ENCODE data around the gene PCDHA4.

DNA sequence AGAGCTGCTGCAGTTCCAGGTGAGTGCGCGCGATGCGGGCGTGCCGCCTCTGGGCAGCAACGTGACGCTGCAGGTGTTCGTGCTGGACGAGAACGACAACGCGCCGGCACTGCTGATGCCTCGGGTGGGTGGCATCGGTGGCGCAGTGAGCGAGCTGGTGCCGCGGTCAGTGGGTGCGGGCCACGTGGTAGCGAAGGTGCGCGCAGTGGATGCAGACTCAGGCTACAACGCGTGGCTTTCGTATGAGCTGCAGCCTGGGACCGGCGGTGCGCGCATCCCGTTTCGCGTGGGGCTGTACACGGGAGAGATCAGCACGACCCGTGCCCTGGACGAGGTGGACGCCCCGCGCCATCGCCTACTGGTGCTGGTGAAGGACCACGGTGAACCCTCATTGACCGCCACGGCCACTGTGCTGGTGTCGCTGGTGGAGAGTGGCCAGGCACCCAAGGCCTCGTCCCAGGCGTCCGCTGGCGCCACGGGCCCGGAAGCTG is 4.0 kb upstream of the PCDHA4 start:
- TF ChIP-seq, protein P1, sequence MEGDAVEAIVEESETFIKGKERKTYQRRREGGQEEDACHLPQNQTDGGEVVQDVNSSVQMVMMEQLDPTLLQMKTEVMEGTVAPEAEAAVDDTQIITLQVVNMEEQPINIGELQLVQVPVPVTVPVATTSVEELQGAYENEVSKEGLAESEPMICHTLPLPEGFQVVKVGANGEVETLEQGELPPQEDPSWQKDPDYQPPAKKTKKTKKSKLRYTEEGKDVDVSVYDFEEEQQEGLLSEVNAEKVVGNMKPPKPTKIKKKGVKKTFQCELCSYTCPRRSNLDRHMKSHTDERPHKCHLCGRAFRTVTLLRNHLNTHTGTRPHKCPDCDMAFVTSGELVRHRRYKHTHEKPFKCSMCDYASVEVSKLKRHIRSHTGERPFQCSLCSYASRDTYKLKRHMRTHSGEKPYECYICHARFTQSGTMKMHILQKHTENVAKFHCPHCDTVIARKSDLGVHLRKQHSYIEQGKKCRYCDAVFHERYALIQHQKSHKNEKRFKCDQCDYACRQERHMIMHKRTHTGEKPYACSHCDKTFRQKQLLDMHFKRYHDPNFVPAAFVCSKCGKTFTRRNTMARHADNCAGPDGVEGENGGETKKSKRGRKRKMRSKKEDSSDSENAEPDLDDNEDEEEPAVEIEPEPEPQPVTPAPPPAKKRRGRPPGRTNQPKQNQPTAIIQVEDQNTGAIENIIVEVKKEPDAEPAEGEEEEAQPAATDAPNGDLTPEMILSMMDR (conservative IDR thresholded peaks at IDR 0.05 in 1 of 2, IDR thresholded peaks at IDR 0.05 in 1 of 2; ENCODE audit: extremely low read depth in 1 of 2, insufficient read depth in 1 of 2, low read depth in 1 of 2, low read length in 2 of 2) = no peak
- TF ChIP-seq EZH2 (IDR thresholded peaks at IDR 0.05; ENCODE audit: borderline replicate concordance, low read length) = no peak

All from mammary epithelial cell (primary cell).